Mucosa of rectum (tissue), 2 donors: ENCODE measurements around the gene TP53BP1.

Source experiments
- H3K27ac ChIP-seq, 2 donors: one replicate each; pipeline ENCODE4 v1.7.0; 2013; ENCODE audit warnings: inconsistent platforms in 2 of 2, low read depth in 2 of 2, low read length in 2 of 2
- H3K27me3 ChIP-seq, 2 donors: one replicate each; pipeline ENCODE4 v1.7.0; 2013; ENCODE audit warnings: low read length in 2 of 2; ENCODE audit not compliant: control insufficient read depth in 2 of 2, insufficient read depth in 2 of 2
- H3K36me3 ChIP-seq, 2 donors: one replicate each; pipeline ENCODE4 v1.7.0; 2013; ENCODE audit warnings: low read length in 2 of 2; ENCODE audit not compliant: control insufficient read depth in 2 of 2, insufficient read depth in 2 of 2
- H3K4me1 ChIP-seq, 2 donors: one replicate each; pipeline ENCODE4 v1.7.0; 2013; ENCODE audit warnings: low read length in 2 of 2, mild to moderate bottlenecking in 1 of 2; ENCODE audit not compliant: control insufficient read depth in 2 of 2, insufficient read depth in 2 of 2
- H3K4me3 ChIP-seq, 2 donors: one replicate each; pipeline ENCODE4 v1.7.0; 2013; ENCODE audit warnings: low read length in 2 of 2
- H3K9ac ChIP-seq, 2 donors: one replicate each; pipeline ENCODE4 v1.7.0; 2013; ENCODE audit warnings: low read length in 2 of 2, low read depth in 1 of 2, mild to moderate bottlenecking in 1 of 2
- H3K9me3 ChIP-seq, 2 donors: one replicate each; pipeline ENCODE4 v1.7.0; 2013; ENCODE audit warnings: low read length in 2 of 2; ENCODE audit not compliant: control insufficient read depth in 2 of 2
- donor health status: healthy.
- donor health status: Normal muscosa, but diverticular disease.

Gene TP53BP1

DNA sequence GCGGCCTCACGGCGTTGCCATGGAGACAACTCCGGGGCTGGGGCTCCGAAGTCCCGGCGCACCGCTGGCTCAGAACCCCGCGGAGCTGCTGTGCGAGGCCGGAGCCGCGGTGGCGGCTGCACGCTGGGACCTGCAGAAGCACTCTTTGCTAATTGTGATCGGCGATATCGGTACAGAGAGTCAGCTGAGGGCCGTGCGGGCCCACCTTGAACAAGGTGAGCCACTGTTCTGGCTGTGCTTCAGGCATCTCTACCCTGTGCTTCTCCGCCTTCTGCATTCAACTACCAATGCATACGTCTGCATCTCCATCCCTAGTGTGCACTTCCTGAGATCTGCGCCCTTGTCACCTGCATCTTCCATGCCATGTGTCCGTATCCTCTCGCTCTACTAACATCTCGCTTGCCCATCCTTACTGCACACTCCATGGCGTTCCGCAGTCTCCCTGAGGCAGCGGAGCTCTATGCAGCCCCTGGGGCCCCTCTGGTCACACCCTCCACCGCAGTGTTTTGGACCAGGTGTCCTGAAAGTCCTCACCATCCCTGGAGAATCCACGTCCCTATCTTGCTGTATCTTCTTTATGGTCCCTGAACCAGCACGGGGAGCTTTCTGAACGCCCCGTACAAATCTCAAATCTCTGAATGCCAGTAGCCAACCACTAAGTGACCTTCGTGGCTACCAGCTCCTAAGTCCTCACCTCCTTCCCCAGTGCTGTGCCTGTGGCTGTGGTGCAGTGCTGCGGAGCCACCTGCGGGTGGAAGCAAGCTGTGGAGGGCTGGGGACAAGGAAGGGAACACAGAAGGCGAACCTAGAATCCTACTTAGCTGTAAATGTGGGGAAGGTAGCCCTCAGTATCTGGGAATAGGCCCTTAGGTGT lies 18.3 kb upstream of the TP53BP1 start:
- peaks cover 14 to 17% of the 10 kb centered on the region in 2 donors for H3K4me1 ChIP-seq
- H3K27ac ChIP-seq, result peak overlapping the region in 1 of 2 donors; percentile 38

GRCh38 chr15:43510200-43511011 lies 17.4 kb upstream of the TP53BP1 start:
- Histone ChIP-seq H3K9me3 (no peaks in the 10 kb centered on the region), H3K36me3 (no peaks in the 10 kb centered on the region), H3K27me3 (peaks cover 0 to 7% of the 10 kb centered on the region in 2 donors), H3K27ac (peak overlapping the region; percentile 64 to 68), H3K4me1 (peaks cover 14 to 15% of the 10 kb centered on the region in 2 donors), H3K9ac (peak overlapping the region; percentile 57 to 68), H3K4me3 (peak overlapping the region; percentile 72 to 84)

More for the DNA sequence above, 18.3 kb upstream of the TP53BP1 start:
- Histone ChIP-seq H3K9ac (peak overlapping the region; percentile 0 to 68), H3K4me3 (peak overlapping the region; percentile 72 to 84), H3K36me3 (no peaks in the 10 kb centered on the region), H3K9me3 (no peaks in the 10 kb centered on the region), H3K27me3 (peaks cover 0 to 7% of the 10 kb centered on the region in 2 donors)

GRCh38 chr15:43509660-43510199 lies 16.8 kb upstream of the TP53BP1 start:
- peak overlapping the region; percentile 4 to 61 for H3K27ac ChIP-seq
- H3K36me3 ChIP-seq, result no peaks in the 10 kb centered on the region
- no peaks in the 10 kb centered on the region for H3K9me3 ChIP-seq
- peak overlapping the region in 1 of 2 donors; percentile 84 for H3K4me3 ChIP-seq
- no peak overlapping the region for H3K9ac ChIP-seq
- H3K27me3 ChIP-seq, result peaks cover 0 to 7% of the 10 kb centered on the region in 2 donors
- peaks cover 14 to 15% of the 10 kb centered on the region in 2 donors for H3K4me1 ChIP-seq

- no peaks in the 10 kb centered on the region for H3K9me3 ChIP-seq
- H3K36me3 ChIP-seq, result no peaks in the 10 kb centered on the region
- no peak overlapping the region for H3K4me3 ChIP-seq
- no peak overlapping the region for H3K9ac ChIP-seq
- H3K4me1 ChIP-seq, result peaks cover 12 to 13% of the 10 kb centered on the region in 2 donors
- peaks cover 0 to 7% of the 10 kb centered on the region in 2 donors for H3K27me3 ChIP-seq
- H3K27ac ChIP-seq, result peak overlapping the region; percentile 33 to 61
Observed at GRCh38 chr15:43508991-43509659, 16.2 kb upstream of the TP53BP1 start.

DNA sequence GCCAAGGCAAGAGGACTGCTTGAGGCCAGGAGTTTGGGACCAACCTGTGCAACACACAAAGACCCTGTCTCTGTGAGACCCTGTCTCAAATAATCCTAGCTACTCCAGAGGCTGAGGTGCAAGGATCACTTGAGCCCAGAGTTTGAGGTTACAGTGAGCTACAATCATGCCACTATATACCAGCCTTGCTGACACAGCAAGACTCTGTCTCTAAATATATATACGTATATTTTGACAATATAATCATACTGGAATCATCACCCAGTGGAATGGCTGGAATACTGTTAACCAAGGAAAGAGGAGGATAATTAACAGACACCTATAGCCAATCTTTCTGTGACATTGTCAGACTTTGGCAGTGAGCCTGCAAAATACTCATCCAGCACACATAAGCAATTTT lies 15.5 kb upstream of the TP53BP1 start:
- no peaks in the 10 kb centered on the region for H3K36me3 ChIP-seq
- no peak overlapping the region for H3K27ac ChIP-seq
- H3K9ac ChIP-seq, result no peak overlapping the region
- H3K9me3 ChIP-seq, result no peaks in the 10 kb centered on the region
- peaks cover 0 to 7% of the 10 kb centered on the region in 2 donors for H3K27me3 ChIP-seq
- H3K4me1 ChIP-seq, result peaks cover 11 to 12% of the 10 kb centered on the region in 2 donors
- H3K4me3 ChIP-seq, result no peak overlapping the region

DNA sequence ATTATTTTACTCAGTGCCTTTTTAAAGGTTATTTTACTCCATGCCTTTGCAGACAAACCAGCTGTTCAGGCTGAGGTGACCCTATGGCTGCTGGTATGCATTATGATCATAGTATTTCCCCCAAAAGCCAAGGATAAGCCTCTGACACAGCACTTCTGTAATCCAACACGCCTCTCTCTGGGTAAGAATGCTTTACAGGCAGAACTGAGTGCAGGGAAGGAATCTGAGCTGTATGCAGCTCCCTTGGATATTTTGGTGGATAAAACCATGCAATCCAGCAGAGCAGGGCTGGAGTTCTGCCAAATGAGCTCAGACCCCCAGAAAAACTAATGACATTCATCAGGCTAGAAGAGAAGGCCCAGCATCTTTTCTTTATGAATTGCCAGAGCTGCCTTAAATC lies 12.8 kb upstream of the TP53BP1 start:
- H3K9ac ChIP-seq, result no peak overlapping the region
- H3K9me3 ChIP-seq, result no peaks in the 10 kb centered on the region
- H3K27me3 ChIP-seq, result no peaks in the 10 kb centered on the region
- no peak overlapping the region for H3K4me3 ChIP-seq
- H3K4me1 ChIP-seq, result peaks cover 0 to 4% of the 10 kb centered on the region in 2 donors
- no peak overlapping the region for H3K27ac ChIP-seq
- H3K36me3 ChIP-seq, result no peaks in the 10 kb centered on the region

GRCh38 chr15:43499635-43500034 lies 6.7 kb upstream of the TP53BP1 start:
- Histone ChIP-seq H3K9me3 (no peaks in the 10 kb centered on the region), H3K27me3 (no peaks in the 10 kb centered on the region), H3K4me3 (no peak overlapping the region), H3K4me1 (no peaks in the 10 kb centered on the region), H3K27ac (no peak overlapping the region), H3K36me3 (no peaks in the 10 kb centered on the region), H3K9ac (no peak overlapping the region)

GRCh38 chr15:43498990-43499389 lies 6.0 kb upstream of the TP53BP1 start:
- Histone ChIP-seq H3K27ac (no peak overlapping the region), H3K4me3 (no peak overlapping the region), H3K27me3 (no peaks in the 10 kb centered on the region), H3K4me1 (peaks cover 0 to under 1% of the 10 kb centered on the region in 2 donors), H3K9ac (no peak overlapping the region), H3K9me3 (no peaks in the 10 kb centered on the region), H3K36me3 (no peaks in the 10 kb centered on the region)

GRCh38 chr15:43493703-43494472 lies 932 bp upstream of the TP53BP1 start:
- H3K36me3 ChIP-seq, result peaks cover 3 to 4% of the 10 kb centered on the region in 2 donors
- H3K4me3 ChIP-seq, result peak overlapping the region; percentile 81 to 98
- peak overlapping the region; percentile 76 to 78 for H3K27ac ChIP-seq
- no peaks in the 10 kb centered on the region for H3K9me3 ChIP-seq
- peak overlapping the region; percentile 60 to 87 for H3K9ac ChIP-seq
- peaks cover 8 to 11% of the 10 kb centered on the region in 2 donors for H3K4me1 ChIP-seq
- no peaks in the 10 kb centered on the region for H3K27me3 ChIP-seq
